GM12878 (cell line): Measurements from ENCODE around the gene DEK. TPM values are rescaled to one million over a fixed set of nuclear protein-coding genes. Genes with fewer than 3 reads are reported as not detected.

Experiments used
- ATAC-seq: fragments of 200-7000 bp; cut with Tn5 transposase; 3 replicates; pipeline ENCODE4 v1.9.1; 2020; ENCODE audit warnings: mild to moderate bottlenecking, moderate library complexity
- BruUV-seq: library from RNA; stranded (reverse); fragments of 400-500 nt; replicated peaks from 2 replicates; lab custom pipeline; 2021; lab: Mats Ljungman, UMichigan
- CTCF ChIA-PET: fragments of 300-600 bp; sonication (Branson Sonifier 250); formaldehyde crosslinking; extraction: SDS; loops from one replicate; lab custom pipeline; 2021; ENCODE audit warnings: inconsistent platforms; lab: Yijun Ruan, JAX
- POLR2A ChIA-PET: fragments of 350-600 bp; formaldehyde crosslinking; extraction: SDS; loops from one replicate; lab custom pipeline; 2021; ENCODE audit warnings: inconsistent platforms; lab: Charles Lee
- RAD21 ChIA-PET: fragments of 300-600 bp; sonication (Branson Sonifier 250); formaldehyde crosslinking; loops from one replicate; lab custom pipeline; 2023; ENCODE audit warnings: antibody characterized with exemption; ENCODE audit not compliant: unreplicated experiment; lab: Charles Lee
- SMC1A ChIA-PET: fragments of 300-600 bp; sonication (Branson Sonifier 250); formaldehyde crosslinking; loops from one replicate; lab custom pipeline; 2023; ENCODE audit not compliant: unreplicated experiment, uncharacterized antibody; lab: Charles Lee
- DNase-seq: peaks from one replicate; pipeline ENCODE4 v3.0.0-alpha.2; 2011; ENCODE audit warnings: low read depth, low spot score
- FAIRE-seq: peaks from 3 replicates; lab custom pipeline; 2011; peaks lifted over from hg19 to GRCh38; lab: Jason Lieb, UNC
- H2AFZ ChIP-seq: 2 replicates; pipeline ENCODE4 v1.6.0; 2011; ENCODE audit warnings: low read depth, low read length, control low read depth; ENCODE audit not compliant: control insufficient read depth
- H3K27ac ChIP-seq: 2 replicates; pipeline ENCODE4 v1.5.1; 2011; ENCODE audit warnings: control low read depth; ENCODE audit not compliant: control insufficient read depth, insufficient read depth
- H3K27me3 ChIP-seq, 2 experiments: replicated peaks in 1 of 2; 2 replicates each; pipeline versions ENCODE4 v1.6.0 to v1.6.1; 2011; ENCODE audit warnings: low read length in 1 of 2; ENCODE audit not compliant: control insufficient read depth in 2 of 2, insufficient read depth in 2 of 2
- H3K36me3 ChIP-seq, 2 experiments: 2 replicates each; pipeline ENCODE4 v1.5.1; 2011; ENCODE audit warnings: low read length in 1 of 2; ENCODE audit not compliant: control insufficient read depth in 2 of 2, insufficient read depth in 2 of 2
- H3K4me1 ChIP-seq: 2 replicates; pipeline ENCODE4 v1.6.1; 2011; ENCODE audit warnings: mild to moderate bottlenecking, low read length, moderate library complexity, mixed read lengths; ENCODE audit not compliant: control insufficient read depth, insufficient read depth
- H3K4me2 ChIP-seq: 2 replicates; pipeline ENCODE4 v1.6.0; 2011; ENCODE audit warnings: control low read depth; ENCODE audit not compliant: control insufficient read depth, insufficient read depth
- H3K4me3 ChIP-seq: fragments of 200-600 bp; sonication (generic); 2 replicates; pipeline ENCODE4 v1.5.1; 2016
- H3K79me2 ChIP-seq: 2 replicates; pipeline ENCODE4 v1.6.0; 2011; ENCODE audit warnings: low read length; ENCODE audit not compliant: control insufficient read depth, insufficient read depth
- H3K9ac ChIP-seq: 2 replicates; pipeline ENCODE4 v1.8.0; 2011; ENCODE audit warnings: low read length, control low read depth, mixed read lengths; ENCODE audit not compliant: control insufficient read depth, insufficient read depth
- H3K9me3 ChIP-seq: replicated peaks from 3 replicates; pipeline ENCODE4 v1.5.1; 2011; ENCODE audit warnings: mild to moderate bottlenecking, low read length; ENCODE audit not compliant: control insufficient read depth, insufficient read depth
- H4K20me1 ChIP-seq: 2 replicates; pipeline ENCODE4 v1.6.0; 2011; ENCODE audit not compliant: control insufficient read depth, insufficient read depth
- BMI1 ChIP-seq: fragments of 450-650 bp; IDR thresholded peaks from 2 replicates; pipeline ENCODE4 v1.6.1; 2016; ENCODE audit warnings: mild to moderate bottlenecking, moderate library complexity, borderline replicate concordance
- FOXK2 ChIP-seq: fragments of 450-650 bp; IDR thresholded peaks from 2 replicates; pipeline ENCODE4 v1.6.1; 2017; ENCODE audit warnings: mild to moderate bottlenecking, moderate library complexity
- KDM1A ChIP-seq: fragments of 200-600 bp; sonication (generic); IDR thresholded peaks from 2 replicates; pipeline ENCODE4 v1.6.1; 2016; ENCODE audit warnings: borderline replicate concordance
- POLR2AphosphoS2 ChIP-seq: IDR thresholded peaks from 2 replicates; pipeline ENCODE4 v1.6.1; 2011; ENCODE audit warnings: low read depth, mild to moderate bottlenecking, low read length, improper control_type of control experiment, moderate library complexity
- RAD51 ChIP-seq: fragments of 450-650 bp; IDR thresholded peaks from 2 replicates; pipeline ENCODE4 v1.6.1; 2016; ENCODE audit warnings: moderate library complexity, mild to moderate bottlenecking, inconsistent platforms
- SMAD1 ChIP-seq: fragments of 450-650 bp; IDR thresholded peaks from 2 replicates; pipeline ENCODE4 v1.6.1; 2018; ENCODE audit warnings: mild to moderate bottlenecking, low read depth; ENCODE audit not compliant: partially characterized antibody
- WGBS: methylation state at CpG from one replicate; pipeline ENCODE4 v1.1.6; 2016; ENCODE audit warnings: low lambda C conversion rate; ENCODE audit not compliant: insufficient replicate concordance, insufficient coverage; ENCODE audit errors: missing lambda C conversion rate; 5-methylcytosine and 5-hydroxymethylcytosine counted together
- in situ Hi-C: fragments of 300-500 bp; cut with MboI; formaldehyde crosslinking; loops from 9 replicates; pipeline ENCODE4 v1.14.3; 2018; ENCODE audit warnings: mixed read lengths
- intact Hi-C: fragments of 100-400 bp; cut with micrococcal nuclease; formaldehyde crosslinking; loops from one replicate; pipeline ENCODE4 v1.14.2; 2022; ENCODE audit not compliant: unreplicated experiment
- polyA plus RNA-seq, 11 experiments: library from polyadenylated mRNA; depleted of rRNA in 4 of 11; unstranded in 6 of 11; stranded (reverse) in 5 of 11; fragments of >200 nt; fragmentation: Nextera tagmentation in 4 of 11; fragmentation: Illumina TruSeq in 1 of 11; extraction: Ambion mirVana in 4 of 11; extraction: Trizol in 1 of 11; gene quantifications; 1 replicate in 1 of 11; 2 replicates in 10 of 11; pipeline versions ENCODE4 v1.2.1 to v1.2.3, GENCODE V29; 2011 to 2016; ENCODE audit warnings: inconsistent platforms in 2 of 11, missing spikeins in 2 of 11, low read depth in 1 of 11
- total RNA-seq, 4 experiments: library from RNA; depleted of rRNA in 3 of 4; stranded (reverse); fragments of >200 nt in 3 of 4; fragmentation: Illumina TruSeq in 1 of 4; extraction: Trizol in 1 of 4; gene quantifications; 2 replicates each; pipeline versions ENCODE4 v1.2.1 to v1.2.3, GENCODE V29; 2013 to 2021
- TF ChIP-seq, protein P1 (sequence below): IDR thresholded peaks from 2 replicates; pipeline ENCODE4 v1.6.1; 2012; ENCODE audit warnings: low read depth, low read length, improper control_type of control experiment
- TF ChIP-seq, protein P2 (sequence below): fragments of 450-650 bp; IDR thresholded peaks from 2 replicates; pipeline ENCODE4 v1.6.1; 2017; ENCODE audit warnings: mild to moderate bottlenecking, low read depth, inconsistent platforms; ENCODE audit not compliant: poor library complexity, severe bottlenecking

Gene DEK
- total and polyA plus RNA-seq, 10 of the 15 experiments (the other 5 are each of a cell fraction or from before 2014, with no cell fraction given): 111 to 346 (median 196) TPM

DNA sequence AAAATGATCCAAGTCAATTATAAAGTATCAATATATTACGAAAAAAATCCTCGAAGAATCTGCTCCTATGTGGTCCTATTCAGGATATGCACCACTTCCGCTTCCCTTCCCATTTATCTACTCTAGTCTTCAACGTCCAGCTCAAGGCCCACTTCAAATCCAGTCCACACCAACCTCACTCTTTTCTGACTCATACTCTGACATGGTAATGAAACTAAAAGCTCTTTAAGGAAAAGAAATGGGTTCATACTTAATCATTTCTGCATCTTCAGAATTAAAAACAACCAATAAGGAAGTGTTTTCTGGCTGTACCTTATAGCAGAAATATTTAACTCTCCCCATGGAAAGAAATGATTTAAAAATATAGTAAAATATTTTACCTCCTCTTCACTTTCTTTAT, 15.1 kb downstream of the DEK start:
- TF ChIP-seq, protein P1, sequence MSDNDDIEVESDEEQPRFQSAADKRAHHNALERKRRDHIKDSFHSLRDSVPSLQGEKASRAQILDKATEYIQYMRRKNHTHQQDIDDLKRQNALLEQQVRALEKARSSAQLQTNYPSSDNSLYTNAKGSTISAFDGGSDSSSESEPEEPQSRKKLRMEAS: no peak
- no peak for TF ChIP-seq BMI1
- no peak for TF ChIP-seq RAD51
- TF ChIP-seq KDM1A: no peak
- TF ChIP-seq FOXK2: no peak
- TF ChIP-seq, protein P2, sequence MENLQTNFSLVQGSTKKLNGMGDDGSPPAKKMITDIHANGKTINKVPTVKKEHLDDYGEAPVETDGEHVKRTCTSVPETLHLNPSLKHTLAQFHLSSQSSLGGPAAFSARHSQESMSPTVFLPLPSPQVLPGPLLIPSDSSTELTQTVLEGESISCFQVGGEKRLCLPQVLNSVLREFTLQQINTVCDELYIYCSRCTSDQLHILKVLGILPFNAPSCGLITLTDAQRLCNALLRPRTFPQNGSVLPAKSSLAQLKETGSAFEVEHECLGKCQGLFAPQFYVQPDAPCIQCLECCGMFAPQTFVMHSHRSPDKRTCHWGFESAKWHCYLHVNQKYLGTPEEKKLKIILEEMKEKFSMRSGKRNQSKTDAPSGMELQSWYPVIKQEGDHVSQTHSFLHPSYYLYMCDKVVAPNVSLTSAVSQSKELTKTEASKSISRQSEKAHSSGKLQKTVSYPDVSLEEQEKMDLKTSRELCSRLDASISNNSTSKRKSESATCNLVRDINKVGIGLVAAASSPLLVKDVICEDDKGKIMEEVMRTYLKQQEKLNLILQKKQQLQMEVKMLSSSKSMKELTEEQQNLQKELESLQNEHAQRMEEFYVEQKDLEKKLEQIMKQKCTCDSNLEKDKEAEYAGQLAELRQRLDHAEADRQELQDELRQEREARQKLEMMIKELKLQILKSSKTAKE: no peak
- TF ChIP-seq POLR2AphosphoS2: no peak
- TF ChIP-seq SMAD1: no peak
- SMC1A ChIA-PET: interaction anchor here (1.4 to 1.6 kb wide), 3 partner anchors 9 to 36 kb away, joined by 3 to 4 read pairs (median 4); no protein-coding TSS in a partner anchor
- H3K36me3 ChIP-seq: peaks cover 5 to 48% of the 10 kb centered on the region in 2 experiments
- RAD21 ChIA-PET: no interaction called here
- WGBS: 77% methylated on average over 4 of the region's 4 CpGs
- H3K9me3 ChIP-seq: peaks cover 13% of the 10 kb centered on the region
- POLR2A ChIA-PET: no interaction called here
- no peak overlapping the region for H2AFZ ChIP-seq
- in situ Hi-C loops (no loop called here), intact Hi-C loops (no loop called here)
- TSS peak; percentile 6 for BruUV-seq
- H3K79me2 ChIP-seq: peaks cover 40% of the 10 kb centered on the region
- no peaks in the 10 kb centered on the region; the same call in 1 of the 2 replicates for H3K4me1 ChIP-seq
- FAIRE-seq (no peak), DNase-seq (no peak), ATAC-seq (peak; percentile 17; the same call in 1 of the 3 replicates)
- H3K27ac ChIP-seq: no peak overlapping the region
- H3K4me2 ChIP-seq: no peak overlapping the region
- CTCF ChIA-PET: no interaction called here
- H3K9ac ChIP-seq: no peak overlapping the region
- no peak overlapping the region for H3K4me3 ChIP-seq
- no peaks in the 10 kb centered on the region for H3K27me3 ChIP-seq
- no peaks in the 10 kb centered on the region for H4K20me1 ChIP-seq
